Neuronal stem cell (in vitro differentiated cells): ENCODE results near the gene CDH24.

Experiments
- DNase-seq: peaks from one replicate; pipeline ENCODE4 v3.0.0-alpha.2; 2013; ENCODE audit warnings: low spot score
- H2AFZ ChIP-seq: one replicate; pipeline ENCODE4 v1.6.1; 2013; ENCODE audit warnings: mild to moderate bottlenecking, low read length, inconsistent platforms
- H2AK5ac ChIP-seq: 2 replicates; pipeline ENCODE4 v1.6.1; 2013; ENCODE audit warnings: low read depth, mild to moderate bottlenecking, inconsistent platforms, low read length, moderate library complexity, mixed read lengths
- H2BK120ac ChIP-seq: 2 replicates; pipeline ENCODE4 v1.6.1; 2013; ENCODE audit warnings: low read depth, mild to moderate bottlenecking, inconsistent platforms, low read length, moderate library complexity, mixed read lengths
- H2BK12ac ChIP-seq: one replicate; pipeline ENCODE4 v1.6.1; 2013; ENCODE audit warnings: low read length, inconsistent platforms
- H2BK15ac ChIP-seq: 2 replicates; pipeline ENCODE4 v1.6.1; 2013; ENCODE audit warnings: mild to moderate bottlenecking, low read length, inconsistent platforms, mixed read lengths
- H2BK5ac ChIP-seq: one replicate; pipeline ENCODE4 v1.6.1; 2013; ENCODE audit warnings: inconsistent platforms, mild to moderate bottlenecking, low read length, moderate library complexity
- H3K14ac ChIP-seq: one replicate; pipeline ENCODE4 v1.6.1; 2013; ENCODE audit warnings: low read length, inconsistent platforms
- H3K18ac ChIP-seq: 2 replicates; pipeline ENCODE4 v1.6.1; 2013; ENCODE audit warnings: low read length, inconsistent platforms
- H3K23ac ChIP-seq: 2 replicates; pipeline ENCODE4 v1.6.1; 2013; ENCODE audit warnings: low read depth, mild to moderate bottlenecking, mixed read lengths, low read length, inconsistent platforms; ENCODE audit not compliant: poor library complexity
- H3K27ac ChIP-seq: replicated peaks from 3 replicates; pipeline ENCODE4 v1.5.1; 2013; ENCODE audit warnings: low read length, inconsistent platforms
- H3K27me3 ChIP-seq, 3 experiments: 2 replicates each; pipeline ENCODE4 v1.6.1; 2013; ENCODE audit warnings: low read length in 3 of 3, mild to moderate bottlenecking in 2 of 3, inconsistent platforms in 1 of 3, low read depth in 1 of 3, mixed read lengths in 1 of 3, moderate library complexity in 1 of 3; ENCODE audit not compliant: control insufficient read depth in 3 of 3, insufficient read depth in 3 of 3
- H3K36me3 ChIP-seq, 2 donors: replicated peaks in 1 of 2; 2 replicates each; pipeline ENCODE4 v1.6.1; 2013; ENCODE audit warnings: low read length in 2 of 2; ENCODE audit not compliant: control insufficient read depth in 2 of 2, insufficient read depth in 2 of 2
- H3K4ac ChIP-seq: 2 replicates; pipeline ENCODE4 v1.6.1; 2013; ENCODE audit warnings: inconsistent platforms, mild to moderate bottlenecking, low read length, moderate library complexity
- H3K4me1 ChIP-seq, 2 donors: 1 replicate in 1 of 2; 2 replicates in 1 of 2; pipeline ENCODE4 v1.6.1; 2013; ENCODE audit warnings: low read length in 2 of 2, low read depth in 1 of 2; ENCODE audit not compliant: control insufficient read depth in 2 of 2, insufficient read depth in 1 of 2
- H3K4me2 ChIP-seq: one replicate; pipeline ENCODE4 v1.6.1; 2013; ENCODE audit warnings: mild to moderate bottlenecking, low read length, inconsistent platforms; ENCODE audit not compliant: insufficient read depth, poor library complexity, severe bottlenecking
- H3K4me3 ChIP-seq, 2 donors: 2 replicates each; pipeline ENCODE4 v1.5.1; 2013; ENCODE audit warnings: low read length in 2 of 2, mild to moderate bottlenecking in 2 of 2, inconsistent platforms in 1 of 2, moderate library complexity in 1 of 2
- H3K79me1 ChIP-seq: one replicate; pipeline ENCODE4 v1.6.1; 2013; ENCODE audit warnings: low read depth, mild to moderate bottlenecking, inconsistent platforms, low read length, moderate library complexity
- H3K9ac ChIP-seq: one replicate; pipeline ENCODE4 v1.6.1; 2013; ENCODE audit warnings: mild to moderate bottlenecking, low read depth, low read length, inconsistent platforms; ENCODE audit not compliant: poor library complexity
- H3K9me3 ChIP-seq, 2 donors: replicated peaks in 1 of 2; 2 replicates each; pipeline versions ENCODE3 to v1.6.1; 2013; ENCODE audit warnings: low read length in 2 of 2, mild to moderate bottlenecking in 2 of 2, inconsistent platforms in 1 of 2, low read depth in 1 of 2, mixed read lengths in 1 of 2, moderate library complexity in 1 of 2; ENCODE audit not compliant: control insufficient read depth in 2 of 2, insufficient read depth in 1 of 2
- H4K8ac ChIP-seq: one replicate; pipeline ENCODE4 v1.6.1; 2013; ENCODE audit warnings: low read depth, mild to moderate bottlenecking, inconsistent platforms, low read length, moderate library complexity
- H4K91ac ChIP-seq: one replicate; pipeline ENCODE4 v1.6.1; 2013; ENCODE audit warnings: low read length, low read depth, mild to moderate bottlenecking, inconsistent platforms; ENCODE audit not compliant: poor library complexity
- WGBS, 2 donors: extraction: QIAGEN DNeasy Blood & Tissue Kit; methylation state at CpG; one replicate each; pipeline ENCODE4 v1.1.7; 2013; ENCODE audit warnings: missing lambda C conversion rate in 2 of 2, mixed read lengths in 1 of 2; ENCODE audit not compliant: insufficient read length in 2 of 2, insufficient replicate concordance in 1 of 2; ENCODE audit errors: extremely low coverage in 2 of 2; 5-methylcytosine and 5-hydroxymethylcytosine counted together

Gene CDH24

DNA sequence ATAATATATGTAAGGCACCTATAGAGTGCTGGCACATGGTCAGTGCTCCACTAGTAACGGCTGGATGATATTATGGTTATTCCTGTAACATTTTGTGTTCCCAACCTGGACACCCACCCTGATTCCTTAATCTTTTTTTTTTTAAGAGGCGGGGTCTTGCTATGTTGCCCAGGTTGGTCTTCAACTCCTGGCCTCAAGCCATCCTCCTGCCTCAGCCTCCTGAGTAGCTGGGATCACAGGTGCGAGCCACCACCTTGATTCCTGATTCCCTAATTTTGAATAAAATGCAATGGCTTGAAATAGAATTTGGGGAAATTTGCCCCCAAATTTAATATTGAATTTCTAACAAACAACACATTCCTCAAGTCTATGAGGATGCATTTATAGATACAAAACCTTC lies 54.7 kb downstream of the CDH24 start:
- Histone ChIP-seq H4K8ac (no peak overlapping the region), H3K27ac (no peak overlapping the region), H3K14ac (no peak overlapping the region), H3K4me1 (peaks cover 3 to 4% of the 10 kb centered on the region in 2 donors), H2BK120ac (no peak overlapping the region), H2BK5ac (no peak overlapping the region), H3K36me3 (no peaks in the 10 kb centered on the region), H3K4me3 (no peak overlapping the region), H3K4ac (no peak overlapping the region), H3K79me1 (no peaks in the 10 kb centered on the region), H2AK5ac (no peak overlapping the region), H2BK12ac (no peak overlapping the region), H3K4me2 (no peak overlapping the region), H3K9ac (no peak overlapping the region), H3K9me3 (peaks cover 0 to under 1% of the 10 kb centered on the region in 2 donors), H4K91ac (no peak overlapping the region), H2AFZ (no peak overlapping the region), H2BK15ac (no peak overlapping the region), H3K27me3 (no peaks in the 10 kb centered on the region), H3K18ac (no peak overlapping the region), H3K23ac (no peak overlapping the region)
- no CpG with 5 or more reads among the region's 3 CpGs for whole genome bisulfite sequencing, 2 donors
- no peak for DNase-seq

- H3K4me2 ChIP-seq: no peak overlapping the region
- no peak overlapping the region for H2AFZ ChIP-seq
- H3K9me3 ChIP-seq: no peaks in the 10 kb centered on the region
- no peak overlapping the region for H3K9ac ChIP-seq
- H3K4me1 ChIP-seq: no peaks in the 10 kb centered on the region
- no CpG with 5 or more reads among the region's 2 CpGs for WGBS, 2 donors
- no peak overlapping the region for H3K14ac ChIP-seq
- H3K79me1 ChIP-seq: no peaks in the 10 kb centered on the region
- H3K36me3 ChIP-seq: no peaks in the 10 kb centered on the region
- no peak overlapping the region for H4K8ac ChIP-seq
- no peak overlapping the region for H3K4ac ChIP-seq
- no peak overlapping the region for H3K27ac ChIP-seq
- no peak overlapping the region for H4K91ac ChIP-seq
- H3K4me3 ChIP-seq: no peak overlapping the region
- H2BK15ac ChIP-seq: no peak overlapping the region
- no peak overlapping the region for H2BK12ac ChIP-seq
- no peak overlapping the region for H3K18ac ChIP-seq
- H2BK120ac ChIP-seq: no peak overlapping the region
- no peak overlapping the region for H3K23ac ChIP-seq
- H2AK5ac ChIP-seq: no peak overlapping the region
- no peaks in the 10 kb centered on the region for H3K27me3 ChIP-seq
- no peak overlapping the region for H2BK5ac ChIP-seq
- DNase-seq: no peak
Observed at GRCh38 chr14:23000860-23001259, 56.5 kb downstream of the CDH24 start.

DNA sequence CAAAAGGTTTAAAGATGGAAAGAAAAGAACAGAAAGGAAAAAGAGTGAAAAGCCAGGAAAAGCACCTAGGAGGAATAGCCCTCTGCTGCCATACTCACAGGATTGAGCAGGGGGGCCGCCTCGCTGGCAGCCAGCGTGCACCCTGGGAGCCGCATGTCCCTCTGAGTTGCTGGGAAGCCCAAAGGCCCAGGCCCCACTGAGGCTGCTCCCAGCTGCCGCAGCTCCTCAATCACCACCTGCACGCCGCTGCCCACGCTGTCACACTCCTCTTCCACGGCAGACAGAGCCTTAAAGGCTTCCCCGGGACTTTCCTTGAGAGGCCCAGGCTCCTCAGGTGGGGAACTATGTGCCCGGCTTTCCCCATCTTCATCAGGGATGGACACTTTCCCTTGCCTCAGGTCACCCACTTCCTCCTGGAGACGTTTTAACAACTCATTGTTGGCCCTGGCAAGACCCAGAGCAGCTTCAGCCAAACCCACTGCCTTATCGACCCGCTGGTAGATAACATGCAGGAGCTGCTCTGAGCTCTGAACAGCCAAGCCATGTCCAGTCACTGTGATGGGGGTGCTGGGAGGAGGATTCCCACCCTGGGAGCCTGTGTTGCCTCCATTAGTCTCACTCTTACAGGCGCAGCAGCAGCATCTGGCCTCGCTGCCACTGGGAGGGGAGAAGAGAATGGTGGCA lies 58.8 kb downstream of the CDH24 start:
- Histone ChIP-seq H3K27ac (no peak overlapping the region), H3K23ac (no peak overlapping the region), H4K8ac (no peak overlapping the region), H3K4me3 (no peak overlapping the region), H3K14ac (no peak overlapping the region), H3K27me3 (no peaks in the 10 kb centered on the region), H3K9me3 (no peaks in the 10 kb centered on the region), H3K4ac (no peak overlapping the region), H3K36me3 (peaks cover 1 to 5% of the 10 kb centered on the region in 2 donors), H2AK5ac (no peak overlapping the region), H3K4me1 (peaks cover 0 to 4% of the 10 kb centered on the region in 2 donors), H3K9ac (no peak overlapping the region), H3K18ac (peak overlapping the region; percentile 25), H4K91ac (no peak overlapping the region), H3K4me2 (no peak overlapping the region), H2BK5ac (no peak overlapping the region), H2BK120ac (no peak overlapping the region), H2BK15ac (no peak overlapping the region), H2BK12ac (no peak overlapping the region), H2AFZ (no peak overlapping the region), H3K79me1 (no peaks in the 10 kb centered on the region)
- WGBS, 2 donors: no CpG with 5 or more reads among the region's 16 CpGs
- no peak for DNase-seq

DNA sequence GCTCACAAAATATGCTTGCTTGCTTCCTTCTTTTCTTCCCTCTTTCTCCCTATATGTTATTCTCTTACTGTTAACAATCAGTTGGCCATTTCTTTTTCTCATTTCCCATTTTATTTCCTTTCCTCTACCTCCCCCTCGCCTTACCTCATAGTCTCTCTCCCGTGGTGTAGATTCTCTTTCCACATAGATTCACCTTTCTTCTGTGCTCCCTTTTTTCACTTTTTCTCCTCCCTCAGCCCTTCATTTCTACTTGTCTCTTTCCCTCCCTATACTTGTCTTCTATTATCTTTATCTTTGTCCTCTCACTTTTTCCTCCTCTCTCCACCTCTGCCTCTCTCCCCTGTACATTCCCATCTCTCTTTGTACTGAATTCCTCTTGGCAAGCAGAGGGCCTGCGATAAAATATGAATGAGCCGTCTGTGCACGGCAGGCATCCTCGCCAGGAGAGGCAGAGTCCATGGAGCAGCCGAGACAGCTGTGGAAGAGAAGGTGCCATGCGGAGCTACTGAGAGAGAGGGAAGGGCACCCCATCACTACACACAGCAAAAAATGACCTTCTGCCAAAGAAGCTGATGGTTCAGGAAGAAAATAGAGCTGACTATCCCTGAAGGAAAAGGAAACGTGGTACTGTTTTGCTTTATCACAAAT lies 59.5 kb downstream of the CDH24 start:
- Histone ChIP-seq H2AFZ (no peak overlapping the region), H3K79me1 (no peaks in the 10 kb centered on the region), H2BK5ac (no peak overlapping the region), H2BK15ac (no peak overlapping the region), H3K4me1 (peaks cover 0 to 4% of the 10 kb centered on the region in 2 donors), H3K9ac (no peak overlapping the region), H2BK120ac (no peak overlapping the region), H3K4me2 (no peak overlapping the region), H3K14ac (no peak overlapping the region), H3K9me3 (no peaks in the 10 kb centered on the region), H3K36me3 (peaks cover 1 to 5% of the 10 kb centered on the region in 2 donors), H4K8ac (no peak overlapping the region), H2BK12ac (no peak overlapping the region), H3K18ac (no peak overlapping the region), H2AK5ac (no peak overlapping the region), H3K27ac (no peak overlapping the region), H3K23ac (no peak overlapping the region), H3K27me3 (no peaks in the 10 kb centered on the region), H3K4me3 (no peak overlapping the region), H4K91ac (no peak overlapping the region), H3K4ac (no peak overlapping the region)
- DNase-seq: no peak
- whole genome bisulfite sequencing, 2 donors: no CpG with 5 or more reads among the region's 9 CpGs
